Nucleus accumbens (tissue), 56 donors: Measurements from ENCODE around the gene THBD.

Source experiments
- DNase-seq, 56 donors: peaks; one replicate each; lab custom pipeline; 2025; lab: John Stamatoyannopoulos, UW

THBD gene

GRCh38 chr20:23085436-23086055 lies 36.1 kb upstream of the THBD start:
- DNase-seq: no peak

DNA sequence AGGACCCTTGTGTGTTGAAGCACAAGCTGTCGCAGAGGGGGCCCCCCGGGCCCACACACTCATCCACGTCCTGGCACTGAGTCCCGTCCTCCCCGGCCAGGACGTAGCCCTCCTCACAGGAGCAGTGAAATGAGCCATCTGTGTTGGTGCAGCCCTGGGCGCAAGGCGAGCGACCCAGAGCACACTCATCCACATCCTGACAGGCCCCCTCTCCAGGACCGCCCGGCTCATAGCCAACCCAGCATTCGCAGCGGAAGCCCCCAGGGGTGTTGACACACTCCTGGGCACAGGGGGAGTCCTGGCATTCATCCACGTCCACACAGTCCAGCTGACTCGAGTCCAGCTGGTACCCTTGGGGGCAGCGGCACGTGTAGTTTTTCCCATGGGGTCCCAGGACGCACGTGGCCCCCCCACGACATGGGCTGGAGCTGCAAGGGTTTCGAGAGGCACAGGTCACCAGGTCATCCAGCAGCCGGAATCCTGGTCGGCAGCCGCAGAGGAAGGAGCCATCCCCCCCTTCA lies 35.4 kb upstream of the THBD start:
- no peak for DNase-seq

DNA sequence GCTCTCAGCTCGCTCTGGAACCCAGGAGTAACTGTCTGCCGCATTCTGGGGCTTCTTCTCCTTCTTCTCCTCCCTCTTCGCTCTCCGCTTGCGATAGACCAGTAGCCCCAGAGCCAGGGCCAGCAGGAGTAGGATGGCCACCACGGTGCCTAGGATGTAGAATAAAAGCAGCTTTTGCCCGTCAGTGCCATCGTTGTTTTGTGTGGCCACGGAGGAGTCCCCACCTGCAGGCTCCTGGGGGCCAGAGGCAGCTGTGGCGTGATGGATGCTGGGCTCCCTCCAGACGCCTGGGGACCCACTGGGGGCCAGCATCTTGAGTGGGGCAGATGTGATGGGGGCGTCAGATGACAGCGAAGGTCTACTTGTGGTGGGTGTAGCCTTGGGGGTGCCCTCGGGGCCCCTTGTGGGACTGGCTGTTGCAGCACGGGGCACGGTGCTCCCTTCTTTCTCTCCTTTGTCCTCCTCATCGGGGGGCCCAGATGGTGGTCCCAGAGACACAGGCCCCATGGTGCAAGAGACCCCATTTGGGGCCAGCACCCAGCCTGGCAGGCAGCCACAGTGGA lies 34.9 kb upstream of the THBD start:
- DNase-seq: no peak

GRCh38 chr20:23083553-23084220 lies 34.2 kb upstream of the THBD start:
- DNase-seq: no peak

DNA sequence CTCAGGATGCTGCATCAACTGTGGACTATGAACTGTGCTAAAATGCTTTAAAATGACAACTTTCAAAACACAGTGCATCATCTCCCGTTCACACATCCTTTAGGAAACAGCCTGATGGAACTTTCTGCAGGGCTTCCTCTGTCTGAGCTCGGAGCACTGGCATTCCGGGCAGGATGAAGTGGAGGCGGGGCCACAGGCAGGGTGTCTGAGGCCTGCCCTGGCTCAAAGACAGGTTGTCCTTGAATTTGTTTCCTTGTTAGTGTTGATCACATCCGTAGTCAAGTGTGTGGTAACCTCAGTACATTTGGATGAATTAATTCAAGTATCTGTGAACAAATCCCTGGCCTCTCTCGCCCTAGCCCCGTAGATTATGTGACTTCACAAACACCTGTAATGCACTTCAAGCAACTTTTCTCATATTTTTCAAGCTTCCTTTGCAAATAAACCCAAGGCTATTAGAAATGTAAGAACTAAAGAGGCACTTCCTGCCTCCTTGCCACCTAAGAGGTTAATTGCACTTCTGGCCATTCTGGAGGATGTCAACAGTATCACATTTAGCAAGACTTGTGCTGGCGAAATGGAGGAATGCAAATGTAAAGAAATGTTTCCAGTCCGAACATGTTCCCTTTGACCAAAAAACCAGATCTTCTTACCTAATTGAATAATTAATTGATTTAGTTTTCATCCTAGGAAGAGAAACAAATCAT lies 33.5 kb upstream of the THBD start:
- DNase-seq: no peak

DNA sequence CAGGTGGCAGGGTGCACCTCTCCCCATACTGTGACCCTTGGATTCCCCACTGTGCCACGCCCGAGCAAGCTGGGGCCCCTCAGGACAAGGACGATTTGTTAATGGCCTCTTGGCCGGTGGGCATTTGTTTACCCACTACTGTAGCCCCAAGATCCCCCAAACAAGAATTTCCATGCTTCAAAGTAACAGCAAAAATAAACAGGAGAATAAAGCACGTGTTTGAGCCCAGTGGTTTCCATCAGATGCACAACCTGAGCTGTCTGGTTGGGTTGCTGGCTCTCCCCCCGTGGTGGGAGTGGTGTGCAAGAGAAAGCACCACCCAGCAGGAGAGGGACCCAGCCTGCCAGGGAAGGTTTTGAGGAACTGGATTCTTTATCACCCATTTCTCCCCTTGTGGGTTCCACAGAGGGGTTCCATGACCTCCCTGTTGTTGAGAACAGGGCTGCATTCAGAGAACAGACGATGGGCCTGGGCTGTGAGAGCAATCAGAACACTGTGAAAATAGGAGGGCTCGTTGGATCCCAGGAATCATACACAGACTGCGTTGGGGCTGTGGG lies 31.9 kb upstream of the THBD start:
- no peak for DNase-seq

GRCh38 chr20:23080521-23080920 lies 31.0 kb upstream of the THBD start:
- DNase-seq: no peak

DNA sequence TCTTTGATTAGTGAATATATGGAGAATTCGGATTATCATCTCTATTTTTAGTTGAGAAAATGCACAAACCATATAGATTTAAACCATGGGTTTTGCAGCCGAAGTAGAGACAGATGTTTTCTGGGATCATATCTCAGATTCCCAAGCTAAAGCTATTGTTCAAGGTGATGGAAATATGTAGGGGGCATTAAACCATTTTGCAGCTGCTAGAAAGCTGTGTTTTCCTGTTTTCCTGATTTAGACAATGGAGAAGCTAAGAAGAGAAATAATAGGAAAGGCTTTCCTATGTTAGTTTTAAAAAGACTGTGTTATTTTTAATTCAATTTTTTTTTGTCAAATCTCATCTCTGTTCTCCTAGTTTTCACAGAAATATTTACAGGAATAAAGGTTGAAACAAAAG lies 30.5 kb upstream of the THBD start:
- DNase-seq: no peak

- DNase-seq: no peak
Observed at GRCh38 chr20:23079016-23079351, 29.5 kb upstream of the THBD start.

DNA sequence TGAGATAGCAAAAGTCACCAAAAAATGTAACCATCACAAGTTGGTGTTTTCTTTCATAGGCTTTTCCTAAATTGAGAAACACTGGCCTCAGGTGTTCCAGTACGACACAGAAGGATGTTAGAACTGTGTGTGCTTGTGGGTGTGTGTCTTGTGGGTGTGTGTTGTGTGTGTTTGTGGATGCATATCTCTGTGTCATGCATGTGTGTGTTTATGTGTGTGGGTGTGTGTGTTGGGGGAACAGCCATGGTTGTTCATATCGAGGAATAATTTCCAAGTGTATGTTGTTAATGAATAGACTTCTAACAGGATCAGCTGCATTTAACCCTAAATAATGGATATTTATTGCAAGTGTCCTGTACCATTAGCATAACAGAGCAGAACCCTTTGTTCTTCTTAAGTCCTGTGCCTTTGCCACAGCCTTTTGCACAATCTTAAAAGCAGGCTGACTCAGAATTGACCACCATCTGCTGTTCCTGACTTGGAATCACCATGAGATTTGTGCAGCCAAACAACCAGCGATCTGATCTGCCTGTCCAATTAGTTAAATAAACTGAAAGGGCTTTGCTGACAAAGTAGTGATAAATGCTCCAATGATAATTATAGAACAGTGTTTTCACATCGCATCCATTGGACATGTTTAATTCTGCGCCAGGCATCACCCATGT lies 29.0 kb upstream of the THBD start:
- no peak for DNase-seq

- DNase-seq: no peak
Observed at GRCh38 chr20:23077277-23077676, 27.8 kb upstream of the THBD start.

DNA sequence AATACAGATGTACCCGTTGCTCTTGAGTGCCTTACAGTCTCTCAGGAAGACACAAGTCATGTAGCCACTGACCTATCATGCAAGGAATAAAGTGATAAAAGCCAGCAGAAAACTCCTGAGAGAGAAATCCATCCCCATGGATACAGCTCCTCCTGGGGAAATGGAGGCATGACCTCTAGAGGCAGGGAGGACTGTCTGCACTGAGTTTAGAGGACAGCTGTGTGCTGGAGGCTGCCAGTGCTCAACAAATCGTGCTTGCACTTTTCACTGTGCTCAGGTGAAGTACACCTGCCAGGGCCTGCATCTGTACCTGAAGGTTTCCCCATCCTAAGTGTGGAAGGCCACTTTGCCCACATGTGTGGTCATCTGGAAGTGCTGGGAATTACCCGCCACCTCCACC lies 24.6 kb upstream of the THBD start:
- no peak for DNase-seq

GRCh38 chr20:23072892-23073586 lies 23.6 kb upstream of the THBD start:
- DNase-seq: no peak

GRCh38 chr20:23071996-23072395 lies 22.5 kb upstream of the THBD start:
- DNase-seq: no peak

- no peak for DNase-seq
Observed at GRCh38 chr20:23071398-23071797, 21.9 kb upstream of the THBD start.

DNA sequence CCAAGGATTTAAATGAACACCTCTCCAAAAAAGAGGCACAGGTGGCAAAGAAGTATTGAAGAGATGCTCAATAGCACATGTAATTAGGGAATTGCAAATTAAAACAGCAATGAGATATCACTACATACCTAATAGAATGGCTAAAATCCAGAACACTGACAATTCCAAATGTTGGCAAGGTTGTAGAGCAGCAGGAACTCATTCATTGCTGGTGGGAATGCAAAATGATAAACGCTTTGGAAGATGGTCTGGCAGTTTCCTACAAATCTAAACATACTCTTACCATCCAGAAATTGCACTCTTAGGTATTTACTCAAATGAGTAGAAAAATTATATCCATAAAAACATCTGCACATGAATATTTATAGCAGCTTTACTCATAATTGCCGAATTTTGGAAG lies 19.6 kb upstream of the THBD start:
- DNase-seq: no peak

- DNase-seq: no peak
Observed at GRCh38 chr20:23068283-23068682, 18.8 kb upstream of the THBD start.

DNA sequence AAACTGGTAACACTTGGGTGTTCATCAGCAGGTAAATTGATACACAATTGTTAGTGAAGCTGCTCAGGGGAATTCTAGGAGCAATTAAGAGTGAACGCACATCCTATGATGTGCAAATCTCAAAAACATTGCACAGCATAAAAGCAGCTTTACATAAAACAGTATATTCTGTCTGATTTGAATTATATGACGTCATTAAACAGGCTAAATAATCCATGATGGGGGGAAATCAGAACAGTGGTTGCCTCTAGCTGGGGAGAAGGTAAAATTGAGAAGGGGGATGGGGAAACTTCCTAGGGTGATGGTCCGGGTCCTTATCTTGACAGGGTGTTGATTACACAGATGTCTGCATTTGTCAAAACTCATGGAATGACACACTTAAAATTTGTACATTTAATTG lies 17.3 kb upstream of the THBD start:
- DNase-seq: no peak

DNA sequence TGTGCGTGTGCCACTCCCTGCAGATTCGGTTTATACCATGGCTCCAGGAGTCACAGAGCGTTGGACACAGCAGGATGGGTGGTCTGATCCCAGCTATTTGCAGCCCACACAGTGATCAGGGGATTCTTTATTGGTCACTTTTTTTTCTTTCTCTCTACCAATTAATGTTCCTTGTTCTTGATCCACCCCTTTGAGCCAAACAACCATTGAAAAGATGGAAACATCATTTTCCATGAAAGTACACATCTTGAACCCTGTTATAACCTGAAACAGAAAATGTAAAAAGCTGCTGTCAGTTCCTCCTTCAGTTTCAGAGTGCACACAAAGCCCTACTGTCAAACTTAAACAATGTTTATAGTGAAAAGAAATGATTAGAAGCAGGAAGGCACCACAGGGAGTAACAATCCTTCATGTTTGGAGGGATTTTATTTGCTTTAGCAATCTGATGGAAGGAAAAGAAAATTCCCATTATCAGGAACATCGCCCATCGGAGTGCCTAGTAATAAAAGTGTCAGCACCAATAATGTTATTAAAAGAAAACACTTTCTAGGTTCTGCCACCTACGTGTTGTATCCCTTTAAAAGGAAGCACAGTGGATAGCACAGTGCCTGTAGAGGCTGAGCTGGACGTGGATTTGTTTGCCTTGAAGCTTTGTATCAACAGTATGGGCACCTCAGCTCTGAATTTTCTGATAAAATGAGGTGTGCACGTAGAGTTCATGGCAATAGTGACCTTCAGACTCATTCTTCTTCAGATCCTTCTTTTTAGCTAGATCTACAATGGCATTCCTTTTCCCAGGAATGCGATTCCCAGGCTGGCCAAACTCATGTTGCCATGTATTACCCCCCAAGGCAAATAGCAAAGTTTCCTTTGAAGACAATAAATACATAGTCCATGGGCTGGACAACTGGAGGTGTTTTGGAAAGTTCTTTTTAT lies 16.1 kb upstream of the THBD start:
- no peak for DNase-seq
